Amniotic stem cell (primary cell): ENCODE results near the gene ATRIP.
"Not testable (repeated sequence)": the region's sequence is repeated elsewhere in the genome, so short reads cannot be mapped to it uniquely, and the experiment has no call there.

Source experiments
- DNase-seq: peaks from one replicate; lab custom pipeline; 2025; lab: John Stamatoyannopoulos, UW

The ATRIP gene

DNA sequence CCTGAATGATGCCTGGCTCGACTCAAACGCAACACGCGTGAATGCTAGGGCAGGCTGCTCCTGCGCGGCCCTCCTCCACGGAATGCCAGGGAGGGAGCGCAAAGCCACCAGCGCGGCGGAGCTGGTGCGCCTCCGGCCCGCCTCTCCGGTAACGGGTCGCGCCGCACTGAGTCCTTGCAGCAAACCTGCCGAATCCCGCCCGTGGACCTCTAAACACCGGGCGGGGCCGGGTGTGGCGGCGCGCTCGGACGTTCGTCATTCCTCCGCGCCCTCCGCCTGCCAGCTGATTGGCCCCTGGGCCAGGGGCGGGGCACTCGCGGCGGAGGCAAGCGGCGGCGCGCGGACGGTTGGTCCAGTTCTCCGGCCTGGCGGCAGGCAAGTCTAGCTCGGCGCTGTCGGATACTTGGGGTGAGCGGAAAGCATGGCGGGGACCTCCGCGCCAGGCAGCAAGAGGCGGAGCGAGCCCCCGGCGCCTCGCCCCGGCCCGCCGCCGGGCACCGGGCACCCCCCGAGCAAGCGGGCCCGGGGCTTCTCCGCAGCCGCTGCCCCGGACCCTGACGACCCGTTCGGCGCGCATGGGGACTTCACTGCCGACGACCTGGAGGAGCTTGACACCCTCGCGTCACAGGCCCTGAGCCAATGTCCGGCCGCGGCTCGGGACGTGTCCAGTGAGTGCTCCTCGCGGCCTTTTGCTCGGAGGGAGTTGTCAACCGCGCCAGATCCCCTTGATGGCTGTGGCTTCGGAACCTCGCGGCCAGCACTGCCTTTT, at the start of gene ATRIP:
Gene ATRIP, plus strand, starts transcription at position 313 of the 769 bp plus-strand sequence. Its CDS starts 109 bp downstream, at position 422.
- peak; percentile 89 for DNase-seq

DNA sequence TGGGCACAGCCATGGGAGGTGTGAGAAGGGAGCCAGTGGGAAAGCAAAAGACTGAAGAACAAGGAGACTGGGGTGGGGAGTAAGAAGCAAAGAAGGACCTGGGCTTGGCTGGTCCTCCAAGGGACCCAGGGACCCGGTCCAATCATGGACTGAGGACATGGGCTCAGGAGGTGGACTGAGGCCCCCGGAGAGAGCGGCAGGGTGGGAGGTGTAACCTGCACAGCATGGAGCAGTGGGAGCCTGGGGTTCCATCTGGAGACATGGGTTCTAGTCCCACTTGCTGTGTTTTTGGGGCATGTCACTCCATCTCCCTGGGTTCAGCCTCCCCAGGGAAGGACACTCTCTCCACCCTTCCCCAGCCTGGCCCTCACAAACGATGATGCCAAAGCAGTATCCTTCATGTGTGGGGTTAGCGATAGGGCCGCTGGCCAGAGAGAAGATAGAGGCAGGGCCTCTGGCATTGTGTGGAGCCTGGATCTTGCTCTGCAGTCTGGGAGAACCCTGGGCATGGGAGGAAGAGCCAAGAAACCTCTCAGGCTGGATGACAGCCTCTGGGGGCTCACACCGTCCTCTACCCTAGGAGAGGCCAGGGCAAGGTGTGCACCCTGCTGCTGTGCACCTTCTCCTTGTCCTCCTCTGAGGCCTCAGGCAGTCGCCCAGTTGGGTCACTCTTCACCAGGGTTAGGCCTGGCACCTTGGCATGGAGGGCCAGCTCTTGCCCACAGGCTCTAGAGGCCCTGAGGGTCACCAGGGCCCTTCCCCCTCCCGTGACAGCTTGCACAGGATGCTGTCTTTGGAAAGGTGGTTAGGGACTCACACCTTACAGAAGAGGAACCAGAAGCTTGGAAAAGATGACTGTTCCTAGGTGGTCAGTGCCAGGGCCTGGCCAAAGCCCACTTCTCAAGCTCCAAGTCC, 48.5 kb upstream of the ATRIP start:
- no peak for DNase-seq

DNA sequence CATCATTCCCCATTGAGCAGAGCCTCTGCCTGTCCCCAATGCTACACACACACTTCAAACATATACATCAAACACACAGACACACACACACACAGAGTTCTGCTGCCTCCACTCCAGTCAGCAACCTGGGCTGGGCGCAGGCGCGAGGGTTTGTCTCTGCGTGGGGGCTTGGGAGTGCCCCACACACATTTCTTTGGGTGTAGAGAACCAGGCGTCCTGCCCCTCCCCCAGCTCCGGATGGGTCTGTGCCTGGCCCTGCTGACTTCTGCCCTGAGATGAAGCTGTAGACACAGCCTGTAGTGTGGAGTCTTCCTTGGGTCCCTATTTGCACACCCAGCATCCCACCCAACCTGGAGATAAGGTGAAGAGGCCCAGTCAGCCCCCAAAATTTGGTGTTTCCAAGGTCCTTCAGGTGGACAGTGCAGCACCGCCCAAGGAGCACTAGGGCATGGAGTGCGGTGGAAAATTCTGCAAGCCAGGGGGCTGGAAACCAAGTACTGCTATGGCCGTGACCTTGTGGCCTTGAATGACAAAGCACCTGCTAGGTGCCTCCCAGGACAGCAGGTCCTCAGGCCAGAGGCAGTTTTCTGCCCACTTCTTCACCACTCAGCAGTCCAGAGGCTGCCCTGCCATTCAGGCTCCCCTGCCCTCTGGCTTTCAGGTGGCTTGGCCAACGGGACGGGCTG, 47.7 kb upstream of the ATRIP start:
- no peak for DNase-seq

DNA sequence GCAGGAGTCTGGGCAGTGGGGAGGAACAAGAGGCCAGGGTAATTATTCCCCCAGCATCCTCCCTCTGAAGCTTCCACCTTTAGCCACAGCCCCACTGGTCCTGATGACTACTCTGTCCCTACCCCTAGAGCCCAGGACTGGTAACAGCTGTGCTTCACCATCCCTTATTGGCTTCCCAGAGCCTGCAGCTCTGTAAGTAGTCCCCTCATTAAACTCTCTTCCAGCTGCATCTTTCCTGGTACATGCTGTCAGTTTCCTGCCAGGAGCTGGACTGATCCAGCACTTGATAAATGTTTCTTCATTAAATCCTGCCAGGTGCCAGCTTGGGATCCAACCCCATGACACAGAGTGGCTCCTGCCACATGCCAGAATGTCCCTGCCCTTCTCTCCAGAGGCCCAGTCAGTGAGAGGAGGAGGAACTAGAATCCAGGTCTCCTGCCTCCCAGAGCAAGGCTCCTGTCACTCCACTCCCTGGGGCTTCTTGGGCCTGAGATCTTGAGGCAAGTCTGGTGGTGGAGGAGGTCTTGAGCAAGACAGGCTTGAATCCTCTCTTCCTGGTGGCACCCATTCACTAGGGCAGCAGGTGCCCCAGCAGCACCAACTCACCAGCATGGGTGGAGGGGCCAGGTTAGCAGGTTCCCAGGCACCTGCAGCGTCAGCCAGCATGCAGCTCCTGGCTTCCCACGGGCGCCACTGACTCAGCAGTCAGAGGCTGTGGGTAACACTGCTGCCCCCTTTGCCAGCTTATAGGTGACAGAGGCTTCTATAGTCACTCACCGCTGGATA, 47.0 kb upstream of the ATRIP start:
- no peak for DNase-seq

DNA sequence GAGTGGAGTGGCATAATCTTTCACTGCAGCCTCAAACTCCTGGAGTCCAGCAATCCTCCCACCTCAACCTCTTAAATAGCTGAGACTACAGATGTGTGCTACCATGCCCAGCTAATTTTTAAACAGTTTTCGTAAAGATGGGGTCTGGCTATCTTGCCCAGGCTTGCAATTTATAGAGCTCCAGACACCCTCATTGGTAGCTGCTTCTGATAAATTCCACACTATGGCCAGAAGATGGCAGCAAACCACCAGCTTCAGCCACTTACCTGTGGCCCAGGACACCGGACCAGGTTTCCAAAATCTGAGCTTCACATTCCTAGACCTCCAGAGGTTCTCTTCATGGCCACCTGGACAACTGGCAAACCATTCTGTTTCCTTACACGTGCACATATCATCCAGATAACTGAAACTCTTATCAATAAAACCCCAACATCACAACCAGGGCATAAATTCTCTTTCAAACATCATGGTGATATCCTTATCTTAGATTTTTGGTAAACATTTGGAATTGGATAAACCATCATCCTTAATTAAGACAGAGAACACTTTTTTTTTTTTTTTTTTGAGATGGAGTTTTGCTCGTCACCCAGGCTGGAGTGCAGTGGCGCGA, 45.6 kb upstream of the ATRIP start:
- DNase-seq: no peak

DNA sequence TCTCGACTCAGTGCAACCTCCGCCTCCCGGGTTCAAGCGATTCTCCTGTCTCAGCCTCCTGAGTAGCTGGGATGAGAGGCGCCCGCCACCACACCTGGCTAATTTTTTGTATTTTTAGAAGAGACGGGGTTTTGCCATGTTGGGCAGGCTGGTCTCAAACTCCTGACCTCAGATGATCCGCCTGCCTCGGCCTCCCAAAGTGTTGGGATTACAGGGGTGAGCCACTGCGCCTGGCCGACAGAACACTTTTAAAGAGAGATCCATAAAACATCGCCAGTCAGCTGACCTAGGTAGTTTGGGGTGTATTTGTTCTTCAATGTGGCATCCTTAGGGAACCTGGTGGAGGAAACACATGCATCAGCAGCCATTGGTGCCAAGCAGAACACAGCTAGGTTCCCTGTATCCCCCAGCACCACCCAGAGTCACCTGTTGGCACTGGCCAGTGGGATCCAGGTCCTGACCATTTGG, 45.1 kb upstream of the ATRIP start:
- not testable (repeated sequence) for DNase-seq

DNA sequence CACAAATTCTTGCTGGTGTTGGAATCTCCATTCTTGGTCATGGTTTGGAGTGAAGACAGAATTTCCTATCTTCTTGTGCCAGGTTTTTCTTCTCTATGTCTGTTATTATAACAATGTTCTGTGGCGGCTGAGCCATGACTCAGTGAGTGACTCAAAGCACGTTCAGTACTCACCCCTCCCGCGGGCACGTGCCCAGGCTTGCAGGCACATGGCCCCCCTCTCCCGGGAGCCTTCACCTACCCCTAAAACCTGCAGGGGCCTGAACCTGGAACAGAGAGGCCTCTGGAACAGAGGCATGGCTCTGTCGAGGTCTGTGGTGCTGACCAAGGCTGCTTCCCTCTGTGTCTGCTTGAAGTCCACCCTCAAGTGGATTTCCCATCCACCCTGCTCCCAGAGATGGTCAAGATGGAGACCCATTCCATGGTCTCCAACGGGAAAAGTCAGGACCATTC, 44.2 kb upstream of the ATRIP start:
- DNase-seq: peak; percentile 78

DNA sequence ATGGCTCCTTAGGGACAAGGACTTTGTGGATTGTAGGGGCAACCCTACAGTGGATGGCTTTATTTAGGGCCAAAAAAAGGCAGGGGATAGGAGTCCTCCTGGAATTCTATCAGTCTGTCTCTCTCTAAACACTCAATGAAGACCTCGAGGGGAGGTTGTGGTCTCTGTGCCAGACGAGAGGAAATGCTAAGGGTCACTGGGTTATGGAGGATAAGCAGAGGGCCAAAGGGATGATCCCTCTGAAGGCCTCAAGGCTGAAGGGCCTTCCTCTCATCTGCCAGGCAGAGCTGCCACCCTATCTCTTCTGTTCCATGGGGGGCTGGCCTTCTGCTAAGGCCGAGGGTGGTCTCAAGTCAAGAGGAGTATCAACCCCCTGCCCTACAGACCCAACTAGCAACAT, 43.6 kb upstream of the ATRIP start:
- DNase-seq: no peak

DNA sequence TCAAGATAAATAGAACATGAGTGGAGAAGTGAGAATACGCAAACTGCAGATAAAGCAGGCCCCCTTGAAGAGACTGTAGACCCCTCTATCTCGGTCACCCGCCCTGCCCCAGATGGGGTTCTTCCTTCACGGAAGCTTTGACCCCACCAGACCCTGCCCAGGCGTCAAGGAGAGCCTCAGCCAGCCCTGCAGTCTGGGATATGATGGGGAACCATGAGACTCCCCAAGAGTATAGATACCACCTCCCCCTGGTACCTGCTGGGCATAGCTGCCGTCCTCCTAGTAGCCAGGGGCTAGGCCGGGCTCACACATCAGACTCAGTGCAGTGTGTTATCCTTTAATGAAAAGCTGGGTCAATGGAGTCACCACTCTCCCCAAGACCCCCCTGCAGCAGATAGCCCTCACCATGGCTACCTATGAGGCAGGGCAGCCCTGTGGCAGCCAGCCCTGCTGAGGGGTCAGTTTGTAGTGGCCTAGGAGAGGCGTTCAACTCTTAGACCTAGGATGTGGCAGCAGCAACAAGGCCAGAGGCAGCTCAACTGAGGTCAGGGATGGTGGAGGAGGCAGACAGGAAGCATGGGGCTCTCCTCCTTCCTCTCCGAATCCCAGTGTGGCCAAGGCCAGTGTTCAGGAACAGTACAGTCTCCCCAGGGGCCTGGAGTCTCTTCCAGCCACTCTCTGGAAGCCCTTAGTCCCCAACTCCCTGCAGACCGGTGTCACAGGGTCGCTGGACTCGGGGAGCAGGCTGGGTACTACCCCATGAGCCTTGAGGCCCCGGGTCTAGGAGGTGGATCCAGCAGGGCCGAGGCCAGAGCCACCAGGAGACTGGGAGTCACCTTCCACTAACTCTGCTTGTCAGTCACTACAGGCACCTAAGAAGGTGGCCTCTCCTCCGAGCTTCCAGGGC, 42.8 kb upstream of the ATRIP start:
- DNase-seq: no peak

DNA sequence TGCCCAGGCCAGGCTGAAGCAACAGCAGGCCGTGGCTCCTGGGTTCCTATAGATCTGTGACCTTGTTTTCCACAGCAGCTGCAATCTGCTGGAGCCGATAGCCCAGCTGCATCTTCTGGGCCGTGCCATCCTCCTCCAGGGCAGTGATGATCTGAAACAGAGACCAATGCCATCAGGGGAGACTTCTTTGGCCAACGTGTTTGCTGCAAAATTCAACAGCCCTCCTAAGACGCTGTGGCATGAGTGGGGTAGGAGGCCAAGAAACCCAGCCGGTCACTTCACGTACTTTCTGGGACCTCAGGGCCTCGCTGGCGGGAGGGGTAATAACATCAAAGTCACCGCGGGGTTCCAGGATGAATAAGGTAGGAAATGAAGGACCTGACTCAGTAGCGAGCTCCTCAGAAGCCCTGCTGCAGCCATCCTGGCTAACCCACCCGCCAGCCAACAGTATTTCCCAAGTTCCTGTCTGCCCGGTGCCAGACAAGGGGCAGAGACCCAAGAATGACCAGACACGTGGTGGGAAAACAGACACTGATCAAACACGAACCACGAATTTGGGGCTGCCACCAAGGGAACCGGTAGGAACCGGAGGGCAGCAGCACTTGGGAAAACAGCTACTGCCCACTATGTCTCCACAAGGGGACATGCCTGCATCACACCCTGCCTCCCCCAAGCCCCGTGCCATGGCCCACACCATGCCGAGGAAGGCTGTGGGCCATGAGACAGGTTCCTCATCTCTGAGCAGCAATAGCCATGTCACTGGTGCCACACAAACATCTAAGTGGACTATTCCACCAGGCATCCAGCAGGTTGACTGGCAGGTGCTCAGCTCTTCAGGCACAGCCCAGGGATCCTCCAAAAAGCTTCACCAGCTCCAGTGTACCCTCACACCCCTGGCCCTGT, 41.8 kb upstream of the ATRIP start:
- no peak for DNase-seq

DNA sequence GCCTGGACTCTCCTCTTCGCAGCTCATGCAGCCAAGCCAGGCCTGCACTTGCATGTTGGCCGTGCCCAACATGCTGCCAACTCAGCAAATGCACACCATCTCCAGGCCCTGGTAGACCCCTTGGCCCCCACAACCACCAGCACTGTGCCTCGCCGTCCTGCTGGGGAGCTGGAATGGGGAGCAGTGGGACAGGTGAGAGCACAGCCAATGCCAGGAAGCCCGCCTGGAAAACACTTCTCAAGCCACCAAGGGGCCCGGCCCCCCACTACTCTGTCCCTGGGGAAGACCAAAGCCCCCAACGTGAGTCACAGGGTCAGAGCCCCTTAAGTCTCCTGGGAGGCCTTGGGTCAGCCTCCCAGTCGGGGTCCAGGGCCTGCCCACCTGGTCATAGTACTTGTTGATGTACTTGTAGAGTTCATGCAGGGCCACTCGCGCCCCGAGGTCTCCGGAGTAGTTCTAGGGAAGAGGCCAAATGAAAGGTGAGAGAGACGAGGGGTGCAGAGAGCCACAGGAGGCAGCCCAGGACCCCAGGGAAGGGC, 41.1 kb upstream of the ATRIP start:
- no peak for DNase-seq

DNA sequence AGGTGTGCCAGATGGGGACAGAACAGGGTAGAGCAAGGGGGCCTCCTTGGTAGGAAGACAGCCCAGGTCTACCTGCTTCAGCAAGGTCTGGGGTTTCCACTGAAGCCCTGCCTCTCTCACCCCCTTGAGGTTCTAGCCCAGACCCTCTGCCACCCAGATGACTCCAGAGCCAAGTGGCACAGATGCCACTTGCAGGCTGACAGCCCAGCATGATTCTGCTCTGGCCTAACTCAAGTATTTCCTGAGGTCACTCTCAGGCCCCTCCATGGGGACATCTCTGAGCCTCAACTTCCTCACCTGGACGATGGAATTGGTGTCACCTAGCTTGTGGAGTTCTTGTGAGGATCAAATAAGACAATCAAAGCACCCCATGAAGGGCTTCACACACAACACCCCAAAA, 40.6 kb upstream of the ATRIP start:
- DNase-seq: no peak

DNA sequence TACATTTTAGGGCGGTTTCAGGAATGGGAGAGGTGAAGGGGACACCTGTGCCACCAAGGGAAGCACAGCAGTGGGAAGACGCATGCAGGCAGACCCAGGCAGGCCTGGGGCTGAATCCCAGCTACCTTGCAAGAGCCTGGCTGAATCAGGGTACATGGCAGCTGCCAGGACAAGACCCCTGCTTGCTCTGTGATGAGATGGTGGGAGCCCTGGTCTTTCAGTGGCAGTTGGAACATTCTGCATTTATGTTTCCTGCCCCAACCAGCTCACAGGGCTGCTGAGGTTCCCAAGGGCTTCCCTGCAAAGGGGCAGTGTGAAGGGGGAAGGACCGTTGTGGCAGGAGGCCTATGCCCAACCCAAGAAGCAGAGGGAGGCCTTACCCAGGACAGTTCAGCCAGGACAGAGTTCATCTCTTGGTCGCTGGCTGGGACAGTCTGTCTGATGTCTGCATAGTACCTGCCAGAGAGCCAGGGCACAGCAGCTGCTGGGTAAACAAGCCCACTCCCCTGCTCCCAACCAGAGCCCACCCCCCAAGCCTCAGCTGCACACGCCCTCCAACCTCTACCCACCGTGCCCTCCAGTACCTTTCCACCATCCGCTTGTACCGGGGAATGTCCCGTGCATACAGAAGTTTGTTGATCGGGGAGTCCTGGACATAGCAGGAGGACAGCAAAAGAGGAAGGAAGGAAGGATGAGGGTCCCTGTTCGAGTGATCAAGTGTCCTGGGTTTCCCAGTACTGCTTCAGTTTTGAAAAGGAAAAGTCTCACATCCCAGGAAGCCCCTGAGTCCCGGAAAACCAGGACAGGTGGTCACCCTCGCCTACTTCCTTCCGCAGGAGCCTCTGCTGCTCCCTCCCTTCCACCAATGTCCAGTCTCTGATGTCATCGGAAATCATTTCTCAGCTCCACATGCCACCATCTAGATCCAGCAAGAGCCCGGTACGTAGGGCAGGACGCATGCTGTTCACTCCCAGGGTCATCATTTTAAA, 39.8 kb upstream of the ATRIP start:
- no peak for DNase-seq

DNA sequence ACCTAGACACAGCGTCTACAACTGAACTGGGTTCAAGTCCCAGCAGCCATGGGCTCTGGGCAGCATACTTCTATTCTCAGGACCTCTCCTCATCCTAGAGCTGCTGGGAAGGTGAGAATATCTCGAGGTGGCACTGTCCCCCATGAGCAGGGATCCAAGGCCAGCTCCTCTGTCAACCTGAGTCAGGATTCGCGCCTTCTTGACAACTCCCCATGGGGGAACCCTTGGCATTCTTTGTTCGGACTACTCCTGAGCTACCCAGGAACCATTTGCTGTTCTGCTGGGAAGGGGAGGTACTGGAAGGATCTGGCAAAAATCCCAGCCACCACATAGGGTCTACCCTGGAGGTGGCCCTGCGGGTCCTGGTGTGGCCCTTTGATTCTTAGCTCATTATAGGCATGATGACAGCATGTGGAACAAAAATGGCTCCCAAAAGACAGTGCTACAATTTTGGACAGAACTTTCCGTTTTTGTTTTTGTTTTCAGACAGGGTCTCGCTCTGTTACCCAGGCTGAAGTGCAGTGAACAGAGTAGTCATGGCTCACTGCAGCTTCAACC, 38.9 kb upstream of the ATRIP start:
- no peak for DNase-seq

DNA sequence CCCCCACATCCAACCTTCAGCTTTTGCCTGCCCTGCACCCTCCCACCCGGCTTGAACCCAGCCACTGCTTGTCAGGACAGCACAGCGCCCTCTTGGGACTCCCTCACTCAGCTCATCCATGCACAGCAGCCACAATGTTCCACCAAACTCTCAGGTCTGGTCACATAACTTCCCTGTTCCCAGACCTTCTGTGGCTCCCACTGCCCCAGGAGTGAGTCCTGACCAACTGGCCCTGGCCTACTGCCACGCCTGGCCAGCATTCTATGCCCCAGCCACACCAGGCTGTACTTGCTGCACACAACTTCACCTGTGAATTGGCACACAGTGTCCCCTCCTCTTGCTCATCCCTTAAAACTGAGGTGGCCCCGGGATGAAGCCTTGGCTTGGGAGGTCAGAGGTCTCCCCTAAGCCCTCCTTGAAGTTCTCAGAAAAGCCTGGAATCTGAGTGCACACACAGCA, 37.7 kb upstream of the ATRIP start:
- DNase-seq: no peak

DNA sequence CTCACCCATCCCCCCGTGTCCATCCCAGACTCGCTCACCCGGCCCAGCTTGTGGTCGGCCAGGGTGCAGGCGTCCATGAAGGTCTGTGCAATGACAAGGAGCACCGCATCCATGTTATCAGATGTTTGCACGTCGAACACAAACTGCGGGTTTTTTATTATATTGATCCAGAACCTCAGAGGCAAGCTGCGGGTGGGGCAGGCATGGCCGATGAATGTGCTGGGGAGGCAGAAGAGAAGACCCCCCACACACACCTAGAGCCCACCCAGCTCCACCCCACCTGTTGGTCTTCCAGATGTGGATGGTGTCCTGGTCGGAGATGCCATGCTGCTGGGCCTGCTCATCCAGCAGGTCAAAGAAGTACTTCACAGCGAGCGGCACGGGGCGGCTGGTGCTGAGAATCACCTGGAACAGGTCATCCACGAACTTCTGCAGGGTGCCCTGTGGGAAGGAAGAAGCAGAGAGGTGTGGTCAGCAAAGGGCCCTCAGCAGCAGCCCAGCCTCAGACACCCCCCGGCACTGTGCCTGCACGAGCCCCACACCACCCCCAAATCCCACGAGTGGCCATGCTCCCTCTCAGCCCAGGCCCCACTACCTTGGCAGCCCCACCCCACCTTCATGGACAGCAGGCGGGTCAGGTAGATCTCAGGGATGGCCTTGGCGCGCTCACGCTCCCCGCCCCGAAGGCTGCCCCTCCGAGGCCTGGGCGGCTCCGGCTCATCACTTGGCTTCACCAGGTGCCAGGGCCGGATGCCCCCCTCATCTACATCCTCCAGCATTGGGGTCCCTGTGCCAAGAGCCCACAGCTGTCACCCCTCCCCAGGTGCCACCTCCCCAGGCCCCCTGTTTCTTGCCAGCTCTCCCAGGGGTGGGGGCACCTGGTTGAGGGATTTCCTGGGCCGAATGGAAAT, 37.0 kb upstream of the ATRIP start:
- DNase-seq: no peak
